Measurements from ENCODE around the gene USP17L27. TPM values are rescaled to one million over a fixed set of nuclear protein-coding genes. Genes with fewer than 3 reads are reported as not detected.
"Not testable (repeated sequence)": the region's sequence is repeated elsewhere in the genome, so short reads cannot be mapped to it uniquely, and the experiment has no call there.

Gene USP17L27
- total and polyA plus RNA-seq, 2 donors (not counting 1 experiment from before 2014, with no cell fraction given), result not detected

DNA sequence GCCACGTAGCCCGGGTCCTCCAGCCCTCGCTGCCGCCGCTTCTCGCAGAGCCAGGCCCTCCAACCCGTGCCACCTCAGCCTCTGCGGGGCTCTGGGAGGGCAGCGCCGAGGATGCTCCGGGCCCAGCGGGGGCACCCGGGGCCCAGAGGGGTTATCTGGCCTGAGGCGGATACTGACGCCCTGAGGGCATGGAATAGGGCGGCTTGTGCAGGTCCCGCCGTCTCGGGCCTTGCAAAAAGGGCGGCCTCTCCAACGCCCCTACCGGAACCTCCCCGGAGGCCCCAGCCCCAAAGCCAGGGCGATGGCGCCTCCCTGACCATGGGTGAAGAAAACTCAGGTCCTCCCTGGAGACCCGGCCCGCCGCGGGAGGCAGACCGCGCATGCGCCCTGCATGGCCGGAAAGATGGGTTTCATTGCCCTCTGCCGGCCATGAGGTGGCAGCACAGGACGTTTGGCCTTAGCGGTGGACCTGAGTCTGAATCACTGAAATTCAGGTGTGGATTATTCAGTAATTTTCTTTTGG lies 37.1 kb downstream of the USP17L27 start:
- Histone ChIP-seq H3K4me2 (replicated peaks; ENCODE audit: low read depth, low read length, poor library complexity, severe bottlenecking) (peak overlapping the region; percentile 52), H3K4me3 (ENCODE audit: control extremely low read depth in 1 of 5, extremely low read depth in 1 of 5, insufficient read depth in 1 of 5, low read depth in 2 of 5, low read length in 4 of 5) (peak overlapping the region in 2 of 5 experiments; percentile 37 to 48), H2AFZ (ENCODE audit: insufficient read depth, low read depth, low read length, poor library complexity, severe bottlenecking) (peak overlapping the region; percentile 76)
- Mint-ChIP-seq H3K27ac (peak overlapping the region; percentile 20), H3K4me3 (peak overlapping the region; percentile 41)
- peak; percentile 52 for DNase-seq
- H3K9me3 Mint-ChIP-seq (ENCODE audit: insufficient read depth); H3K27me3 ChIP-seq (replicated peaks in 1 of 4; ENCODE audit: control extremely low read depth in 1 of 4, control insufficient read depth in 3 of 4, insufficient read depth in 4 of 4, low read length in 3 of 4); H3K9me3 ChIP-seq (ENCODE audit: control extremely low read depth in 1 of 3, control insufficient read depth in 2 of 3, insufficient read depth in 1 of 3, low read length in 2 of 3); H3K4me1 ChIP-seq (ENCODE audit: control insufficient read depth in 2 of 2, insufficient read depth in 2 of 2, low read length in 2 of 2); H3K4me1 Mint-ChIP-seq; H3K9ac ChIP-seq (ENCODE audit: low read length); H4K20me1 ChIP-seq (ENCODE audit: control insufficient read depth, insufficient read depth, low read length, poor library complexity, severe bottlenecking); ATAC-seq (ENCODE audit: low read depth); H3K27me3 Mint-ChIP-seq; H3K79me2 ChIP-seq (ENCODE audit: control insufficient read depth, insufficient read depth, low read length); H3K36me3 ChIP-seq (replicated peaks in 1 of 2; ENCODE audit: control extremely low read depth in 1 of 2, control insufficient read depth in 1 of 2, extremely low read depth in 1 of 2, insufficient read depth in 2 of 2, low read length in 1 of 2); POLR2A ChIA-PET; CTCF ChIA-PET; H3K27ac ChIP-seq (ENCODE audit: low read length in 2 of 2); intact Hi-C loops (cut with micrococcal nuclease): not testable (repeated sequence)
- 57% methylated on average over 22 of the region's 36 CpGs for WGBS (ENCODE audit: insufficient coverage)
- TF ChIP-seq, protein P1, sequence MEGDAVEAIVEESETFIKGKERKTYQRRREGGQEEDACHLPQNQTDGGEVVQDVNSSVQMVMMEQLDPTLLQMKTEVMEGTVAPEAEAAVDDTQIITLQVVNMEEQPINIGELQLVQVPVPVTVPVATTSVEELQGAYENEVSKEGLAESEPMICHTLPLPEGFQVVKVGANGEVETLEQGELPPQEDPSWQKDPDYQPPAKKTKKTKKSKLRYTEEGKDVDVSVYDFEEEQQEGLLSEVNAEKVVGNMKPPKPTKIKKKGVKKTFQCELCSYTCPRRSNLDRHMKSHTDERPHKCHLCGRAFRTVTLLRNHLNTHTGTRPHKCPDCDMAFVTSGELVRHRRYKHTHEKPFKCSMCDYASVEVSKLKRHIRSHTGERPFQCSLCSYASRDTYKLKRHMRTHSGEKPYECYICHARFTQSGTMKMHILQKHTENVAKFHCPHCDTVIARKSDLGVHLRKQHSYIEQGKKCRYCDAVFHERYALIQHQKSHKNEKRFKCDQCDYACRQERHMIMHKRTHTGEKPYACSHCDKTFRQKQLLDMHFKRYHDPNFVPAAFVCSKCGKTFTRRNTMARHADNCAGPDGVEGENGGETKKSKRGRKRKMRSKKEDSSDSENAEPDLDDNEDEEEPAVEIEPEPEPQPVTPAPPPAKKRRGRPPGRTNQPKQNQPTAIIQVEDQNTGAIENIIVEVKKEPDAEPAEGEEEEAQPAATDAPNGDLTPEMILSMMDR (IDR thresholded peaks at IDR 0.05), result peak; percentile 66

DNA sequence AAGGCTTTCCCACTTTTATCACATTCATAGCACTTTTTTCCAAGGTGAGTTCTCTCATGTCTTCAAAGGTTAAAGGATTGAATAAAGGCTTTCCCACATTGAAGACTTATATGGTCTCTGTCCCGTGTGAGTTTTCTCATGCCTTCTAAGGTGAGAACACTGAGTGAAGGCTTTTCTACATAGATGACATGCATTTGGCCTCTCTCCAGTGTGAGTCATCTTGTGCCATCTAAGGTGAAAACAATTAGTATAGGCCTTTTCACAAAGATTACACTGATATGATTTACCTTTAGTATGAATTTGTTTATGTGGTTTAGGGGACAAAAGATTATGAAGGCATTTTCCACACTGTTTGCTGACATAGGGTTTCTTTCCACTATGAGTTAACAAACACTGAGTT lies 40.2 kb downstream of the USP17L27 start:
- H4K20me1 ChIP-seq (ENCODE audit: control insufficient read depth, insufficient read depth, low read length, poor library complexity, severe bottlenecking), result no peaks in the 10 kb centered on the region
- H3K4me1 ChIP-seq (ENCODE audit: control insufficient read depth in 2 of 2, insufficient read depth in 2 of 2, low read length in 2 of 2), result no peaks in the 10 kb centered on the region
- no peaks in the 10 kb centered on the region for H3K9me3 ChIP-seq (ENCODE audit: control extremely low read depth in 1 of 3, control insufficient read depth in 2 of 3, insufficient read depth in 1 of 3, low read length in 2 of 3)
- no peaks in the 10 kb centered on the region for H3K79me2 ChIP-seq (ENCODE audit: control insufficient read depth, insufficient read depth, low read length)
- no peak overlapping the region for H3K4me3 ChIP-seq (ENCODE audit: control extremely low read depth in 1 of 5, extremely low read depth in 1 of 5, insufficient read depth in 1 of 5, low read depth in 2 of 5, low read length in 4 of 5)
- no peak for ATAC-seq (ENCODE audit: low read depth)
- no peak overlapping the region for H3K4me3 Mint-ChIP-seq
- H2AFZ ChIP-seq (ENCODE audit: insufficient read depth, low read depth, low read length, poor library complexity, severe bottlenecking), result no peak overlapping the region
- H3K9ac ChIP-seq (ENCODE audit: low read length), result no peak overlapping the region
- H3K4me2 ChIP-seq (replicated peaks; ENCODE audit: low read depth, low read length, poor library complexity, severe bottlenecking), result no peak overlapping the region
- CTCF ChIA-PET, result no interaction called here
- no peak for DNase-seq
- WGBS (ENCODE audit: insufficient coverage), result no CpG with 5 or more reads among the region's 1 CpG
- H3K4me1 Mint-ChIP-seq, result peaks cover 1% of the 10 kb centered on the region
- H3K9me3 Mint-ChIP-seq (ENCODE audit: insufficient read depth), result no peaks in the 10 kb centered on the region
- H3K27me3 Mint-ChIP-seq, result peaks cover 3% of the 10 kb centered on the region
- POLR2A ChIA-PET, result no interaction called here
- TF ChIP-seq, protein P1 (IDR thresholded peaks at IDR 0.05), result no peak
- TF ChIP-seq EZH2 (IDR thresholded peaks at IDR 0.05; ENCODE audit: borderline replicate concordance, insufficient read depth, low read depth, low read length, poor library complexity, severe bottlenecking), result no peak
- no peak overlapping the region for H3K27ac Mint-ChIP-seq
- H3K27me3 ChIP-seq (replicated peaks in 1 of 4; ENCODE audit: control extremely low read depth in 1 of 4, control insufficient read depth in 3 of 4, insufficient read depth in 4 of 4, low read length in 3 of 4), result no peaks in the 10 kb centered on the region
- intact Hi-C loops (cut with micrococcal nuclease), result no loop called here
- H3K27ac ChIP-seq (ENCODE audit: low read length in 2 of 2), result no peak overlapping the region
- H3K36me3 ChIP-seq (replicated peaks in 1 of 2; ENCODE audit: control extremely low read depth in 1 of 2, control insufficient read depth in 1 of 2, extremely low read depth in 1 of 2, insufficient read depth in 2 of 2, low read length in 1 of 2), result no peaks in the 10 kb centered on the region

DNA sequence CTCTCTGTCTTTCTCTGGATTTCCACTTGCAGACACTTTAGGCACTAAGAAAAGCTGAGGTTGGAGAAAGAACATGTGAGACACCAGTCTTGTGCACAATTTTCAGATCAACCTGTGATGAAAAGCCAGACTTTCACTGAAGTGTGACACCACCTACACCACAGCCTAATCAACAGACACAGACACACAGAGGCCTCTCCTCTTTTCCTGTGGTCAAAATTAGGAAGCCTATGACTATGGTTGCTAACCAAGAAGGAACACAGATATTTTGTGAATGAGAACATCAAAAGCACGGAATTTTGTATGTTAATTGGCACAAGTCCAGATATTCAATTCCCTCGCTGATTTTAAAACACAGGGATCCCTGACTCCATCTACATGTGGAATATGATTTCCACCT lies 45.1 kb downstream of the USP17L27 start:
- H3K4me3 Mint-ChIP-seq; H3K27ac ChIP-seq (ENCODE audit: low read length in 2 of 2); H3K9me3 Mint-ChIP-seq (ENCODE audit: insufficient read depth); DNase-seq; CTCF ChIA-PET; POLR2A ChIA-PET; H3K36me3 ChIP-seq (replicated peaks in 1 of 2; ENCODE audit: control extremely low read depth in 1 of 2, control insufficient read depth in 1 of 2, extremely low read depth in 1 of 2, insufficient read depth in 2 of 2, low read length in 1 of 2); H3K4me3 ChIP-seq (ENCODE audit: control extremely low read depth in 1 of 5, extremely low read depth in 1 of 5, insufficient read depth in 1 of 5, low read depth in 2 of 5, low read length in 4 of 5); H4K20me1 ChIP-seq (ENCODE audit: control insufficient read depth, insufficient read depth, low read length, poor library complexity, severe bottlenecking); H3K27ac Mint-ChIP-seq; ATAC-seq (ENCODE audit: low read depth); H3K4me1 ChIP-seq (ENCODE audit: control insufficient read depth in 2 of 2, insufficient read depth in 2 of 2, low read length in 2 of 2); H3K79me2 ChIP-seq (ENCODE audit: control insufficient read depth, insufficient read depth, low read length); H3K9ac ChIP-seq (ENCODE audit: low read length); H3K4me2 ChIP-seq (replicated peaks; ENCODE audit: low read depth, low read length, poor library complexity, severe bottlenecking); H3K27me3 Mint-ChIP-seq; intact Hi-C loops (cut with micrococcal nuclease); H2AFZ ChIP-seq (ENCODE audit: insufficient read depth, low read depth, low read length, poor library complexity, severe bottlenecking); H3K4me1 Mint-ChIP-seq; H3K9me3 ChIP-seq (ENCODE audit: control extremely low read depth in 1 of 3, control insufficient read depth in 2 of 3, insufficient read depth in 1 of 3, low read length in 2 of 3); H3K27me3 ChIP-seq (replicated peaks in 1 of 4; ENCODE audit: control extremely low read depth in 1 of 4, control insufficient read depth in 3 of 4, insufficient read depth in 4 of 4, low read length in 3 of 4): not testable (repeated sequence)
- no CpG with 5 or more reads among the region's 2 CpGs for WGBS (ENCODE audit: insufficient coverage)
